Measurements from ENCODE around the gene WSB2. TPM values are rescaled to one million over a fixed set of nuclear protein-coding genes. Genes with fewer than 3 reads are reported as not detected.
"Not testable (repeated sequence)": the region's sequence is repeated elsewhere in the genome, so short reads cannot be mapped to it uniquely, and the experiment has no call there.

Gene WSB2
- total and polyA plus RNA-seq, 2 donors from 2014 or later: 48.8 to 72.5 TPM

DNA sequence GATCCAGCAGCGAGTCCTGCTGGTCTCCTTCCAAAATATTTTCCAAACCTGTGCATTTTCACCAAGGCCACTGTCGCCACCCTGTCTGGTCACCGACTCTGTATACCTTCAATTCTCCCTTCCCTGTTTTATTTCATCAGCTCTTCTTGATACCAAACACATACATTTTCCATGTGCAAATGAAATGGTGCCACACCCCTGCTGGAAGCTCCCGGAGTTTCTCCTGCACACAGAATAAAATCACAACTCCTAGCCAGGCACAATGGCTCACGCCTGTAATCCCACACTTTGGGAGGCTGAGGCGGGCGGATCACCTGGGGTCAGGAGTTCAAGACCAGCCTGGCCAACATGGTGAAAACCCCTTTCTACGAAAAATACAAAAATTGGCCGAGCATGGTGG, 28.8 kb upstream of the WSB2 start:
- no peaks in the 10 kb centered on the region for H3K9me3 ChIP-seq (ENCODE audit: control insufficient read depth in 2 of 3, insufficient read depth in 1 of 3, low read length in 3 of 3)
- intact Hi-C loops (cut with DNase I): no loop called here
- no peak overlapping the region for H3K4me3 ChIP-seq (ENCODE audit: low read length in 3 of 3)
- H3K9ac ChIP-seq (ENCODE audit: low read length in 3 of 3): no peak overlapping the region
- no peak overlapping the region for H3K27ac ChIP-seq (ENCODE audit: low read depth in 2 of 2, low read length in 2 of 2)
- H3K27me3 ChIP-seq (ENCODE audit: control insufficient read depth, insufficient read depth, low read length): no peaks in the 10 kb centered on the region
- TF ChIP-seq, protein P1, sequence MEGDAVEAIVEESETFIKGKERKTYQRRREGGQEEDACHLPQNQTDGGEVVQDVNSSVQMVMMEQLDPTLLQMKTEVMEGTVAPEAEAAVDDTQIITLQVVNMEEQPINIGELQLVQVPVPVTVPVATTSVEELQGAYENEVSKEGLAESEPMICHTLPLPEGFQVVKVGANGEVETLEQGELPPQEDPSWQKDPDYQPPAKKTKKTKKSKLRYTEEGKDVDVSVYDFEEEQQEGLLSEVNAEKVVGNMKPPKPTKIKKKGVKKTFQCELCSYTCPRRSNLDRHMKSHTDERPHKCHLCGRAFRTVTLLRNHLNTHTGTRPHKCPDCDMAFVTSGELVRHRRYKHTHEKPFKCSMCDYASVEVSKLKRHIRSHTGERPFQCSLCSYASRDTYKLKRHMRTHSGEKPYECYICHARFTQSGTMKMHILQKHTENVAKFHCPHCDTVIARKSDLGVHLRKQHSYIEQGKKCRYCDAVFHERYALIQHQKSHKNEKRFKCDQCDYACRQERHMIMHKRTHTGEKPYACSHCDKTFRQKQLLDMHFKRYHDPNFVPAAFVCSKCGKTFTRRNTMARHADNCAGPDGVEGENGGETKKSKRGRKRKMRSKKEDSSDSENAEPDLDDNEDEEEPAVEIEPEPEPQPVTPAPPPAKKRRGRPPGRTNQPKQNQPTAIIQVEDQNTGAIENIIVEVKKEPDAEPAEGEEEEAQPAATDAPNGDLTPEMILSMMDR (IDR thresholded peaks at IDR 0.05; ENCODE audit: borderline replicate concordance, extremely low read depth, insufficient read depth): no peak
- FAIRE-seq: no peak
- no peaks in the 10 kb centered on the region for H3K36me3 ChIP-seq (ENCODE audit: control insufficient read depth in 2 of 3, insufficient read depth in 3 of 3, low read length in 3 of 3)
- no peaks in the 10 kb centered on the region for H3K4me1 ChIP-seq (ENCODE audit: control insufficient read depth in 2 of 3, insufficient read depth in 2 of 3, low read depth in 1 of 3, low read length in 3 of 3)
- DNase-seq: no peak

DNA sequence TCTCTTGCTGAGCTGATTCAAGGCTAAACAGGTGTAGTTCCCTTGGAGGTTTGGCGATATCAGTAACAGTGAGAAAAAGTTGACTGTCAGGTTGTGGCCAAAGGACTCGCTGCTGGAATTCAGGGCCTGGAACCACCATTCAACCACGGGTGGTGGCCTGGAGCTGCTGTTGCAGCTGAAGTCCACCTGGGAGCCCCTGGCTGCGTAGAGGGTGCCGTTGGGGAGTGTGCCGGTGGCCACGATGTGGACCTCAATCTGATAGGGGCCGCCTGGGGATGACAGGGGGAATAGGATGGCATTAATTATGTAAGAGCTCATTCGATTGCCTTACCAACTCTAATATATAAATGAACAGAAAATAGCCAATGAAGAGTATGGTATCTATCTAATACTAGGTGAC, 21.2 kb upstream of the WSB2 start:
- intact Hi-C loops (cut with DNase I): no loop called here
- no peak overlapping the region for H3K27ac ChIP-seq (ENCODE audit: low read depth in 2 of 2, low read length in 2 of 2)
- H3K9ac ChIP-seq (ENCODE audit: low read length in 3 of 3): no peak overlapping the region
- DNase-seq (no peak), FAIRE-seq (no peak)
- TF ChIP-seq, protein P1 (IDR thresholded peaks at IDR 0.05; ENCODE audit: borderline replicate concordance, extremely low read depth, insufficient read depth): no peak
- no peak overlapping the region for H3K4me3 ChIP-seq (ENCODE audit: low read length in 3 of 3)
- H3K4me1 ChIP-seq (ENCODE audit: control insufficient read depth in 2 of 3, insufficient read depth in 2 of 3, low read depth in 1 of 3, low read length in 3 of 3): no peaks in the 10 kb centered on the region
- peaks cover 2 to 3% (median 3%) of the 10 kb centered on the region in 3 donors for H3K36me3 ChIP-seq (ENCODE audit: control insufficient read depth in 2 of 3, insufficient read depth in 3 of 3, low read length in 3 of 3)
- no peaks in the 10 kb centered on the region for H3K27me3 ChIP-seq (ENCODE audit: control insufficient read depth, insufficient read depth, low read length)
- no peaks in the 10 kb centered on the region for H3K9me3 ChIP-seq (ENCODE audit: control insufficient read depth in 2 of 3, insufficient read depth in 1 of 3, low read length in 3 of 3)

DNA sequence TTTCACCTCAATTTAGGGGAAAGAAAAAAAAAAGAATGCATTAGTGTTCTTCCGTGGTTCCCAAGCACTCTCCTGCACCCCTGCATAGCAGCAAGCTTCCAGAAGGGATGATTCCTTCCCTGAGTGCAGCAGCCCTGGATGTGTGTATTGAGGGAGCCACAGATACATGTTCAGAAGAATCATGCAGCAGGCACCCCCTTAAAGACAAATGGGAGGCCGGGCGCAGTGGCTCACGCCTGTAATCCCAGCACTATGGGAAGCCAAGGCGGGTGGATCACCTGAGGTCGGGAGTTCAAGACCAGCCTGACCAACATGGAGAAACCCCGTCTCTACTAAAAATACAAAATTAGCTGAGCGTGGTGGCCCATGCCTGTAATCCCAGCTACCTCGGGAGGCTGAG, 20.5 kb upstream of the WSB2 start:
- H3K36me3 ChIP-seq (ENCODE audit: control insufficient read depth in 2 of 3, insufficient read depth in 3 of 3, low read length in 3 of 3); H3K27me3 ChIP-seq (ENCODE audit: control insufficient read depth, insufficient read depth, low read length); H3K4me3 ChIP-seq (ENCODE audit: low read length in 3 of 3); H3K4me1 ChIP-seq (ENCODE audit: control insufficient read depth in 2 of 3, insufficient read depth in 2 of 3, low read depth in 1 of 3, low read length in 3 of 3); DNase-seq; H3K27ac ChIP-seq (ENCODE audit: low read depth in 2 of 2, low read length in 2 of 2); FAIRE-seq; intact Hi-C loops (cut with DNase I); H3K9ac ChIP-seq (ENCODE audit: low read length in 3 of 3); H3K9me3 ChIP-seq (ENCODE audit: control insufficient read depth in 2 of 3, insufficient read depth in 1 of 3, low read length in 3 of 3): not testable (repeated sequence)

DNA sequence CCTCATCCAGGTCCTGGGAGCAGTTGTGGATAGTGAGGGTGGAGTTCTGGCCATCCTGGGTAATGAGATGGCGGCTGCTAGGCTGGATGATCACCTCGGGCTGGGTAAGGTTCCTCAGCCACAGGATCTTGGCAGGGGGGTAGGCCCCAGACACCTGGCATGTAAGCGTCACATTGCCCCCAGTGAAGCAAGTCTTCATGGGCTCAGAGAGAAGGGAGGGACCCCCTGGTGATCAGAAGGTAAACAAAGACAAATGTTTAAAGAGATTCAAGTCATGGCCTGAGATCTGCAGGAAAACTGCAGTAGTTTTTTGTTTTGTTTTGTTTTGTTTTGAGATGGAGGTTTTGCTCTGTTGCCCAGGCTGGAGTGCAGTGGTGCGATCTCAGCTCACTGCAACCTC, 12.8 kb upstream of the WSB2 start:
- no peaks in the 10 kb centered on the region for H3K9me3 ChIP-seq (ENCODE audit: control insufficient read depth in 2 of 3, insufficient read depth in 1 of 3, low read length in 3 of 3)
- H3K4me3 ChIP-seq (ENCODE audit: low read length in 3 of 3): no peak overlapping the region
- TF ChIP-seq, protein P1 (IDR thresholded peaks at IDR 0.05; ENCODE audit: borderline replicate concordance, extremely low read depth, insufficient read depth): no peak
- FAIRE-seq (no peak), DNase-seq (peak in 1 of 5 donors; percentile 20)
- peaks cover 0 to 4% (median 2%) of the 10 kb centered on the region in 3 donors for H3K36me3 ChIP-seq (ENCODE audit: control insufficient read depth in 2 of 3, insufficient read depth in 3 of 3, low read length in 3 of 3)
- no peaks in the 10 kb centered on the region for H3K4me1 ChIP-seq (ENCODE audit: control insufficient read depth in 2 of 3, insufficient read depth in 2 of 3, low read depth in 1 of 3, low read length in 3 of 3)
- no peak overlapping the region for H3K27ac ChIP-seq (ENCODE audit: low read depth in 2 of 2, low read length in 2 of 2)
- intact Hi-C loops (cut with DNase I): no loop called here
- no peaks in the 10 kb centered on the region for H3K27me3 ChIP-seq (ENCODE audit: control insufficient read depth, insufficient read depth, low read length)
- no peak overlapping the region for H3K9ac ChIP-seq (ENCODE audit: low read length in 3 of 3)

Measured in kidney (tissue), 14 donors.